Esophagus muscularis mucosa (tissue), 4 donors: ENCODE measurements around the gene GALR2. TPM values are rescaled to one million over a fixed set of nuclear protein-coding genes. Genes with fewer than 3 reads are reported as not detected.

Source experiments
- DNase-seq: peaks from one replicate; pipeline ENCODE4 v3.0.0-alpha.2; 2017; ENCODE audit errors: extremely low spot score
- H3K27ac ChIP-seq, 4 donors: fragments of 200-600 bp; sonication (generic); replicated peaks in 1 of 4; 1 replicate in 3 of 4; 2 replicates in 1 of 4; pipeline ENCODE4 v1.5.1; 2016 to 2019; ENCODE audit warnings: mild to moderate bottlenecking in 1 of 4
- H3K27me3 ChIP-seq, 4 donors: fragments of 200-600 bp; sonication (generic); one replicate each; pipeline versions ENCODE4 v1.5.1 to v1.6.0; 2016 to 2019
- H3K36me3 ChIP-seq, 4 donors: fragments of 200-600 bp; sonication (generic); one replicate each; pipeline ENCODE4 v1.5.1; 2016 to 2019
- H3K4me1 ChIP-seq, 4 donors: fragments of 200-600 bp; sonication (generic); one replicate each; pipeline ENCODE4 v1.5.1; 2016 to 2019
- H3K4me3 ChIP-seq, 4 donors: fragments of 200-600 bp; sonication (generic); 1 replicate in 2 of 4; 2 replicates in 2 of 4; pipeline ENCODE4 v1.5.1; 2016 to 2019; ENCODE audit warnings: mild to moderate bottlenecking in 4 of 4, moderate library complexity in 1 of 4
- H3K9me3 ChIP-seq, 4 donors: fragments of 200-600 bp; sonication (generic); 1 replicate in 3 of 4; 2 replicates in 1 of 4; pipeline ENCODE4 v1.5.1; 2016 to 2019
- CTCF ChIP-seq, 3 experiments: fragments of 200-600 bp in 2 of 3; fragments of 450-650 bp in 1 of 3; sonication (generic) in 2 of 3; IDR thresholded peaks; one replicate each; pipeline ENCODE4 v1.5.1; 2017 to 2019; ENCODE audit warnings: antibody characterized with exemption in 3 of 3, mild to moderate bottlenecking in 2 of 3, moderate library complexity in 1 of 3
- EP300 ChIP-seq: sonication (generic); formaldehyde crosslinking; IDR thresholded peaks from one replicate; pipeline ENCODE4 v1.6.1; 2017; ENCODE audit warnings: antibody characterized with exemption
- POLR2A ChIP-seq: fragments of 450-650 bp; IDR thresholded peaks from one replicate; pipeline ENCODE4 v1.6.1; 2017; ENCODE audit warnings: antibody characterized with exemption, moderate library complexity, mild to moderate bottlenecking, low read depth
- POLR2AphosphoS5 ChIP-seq, 2 donors: sonication (generic); formaldehyde crosslinking; IDR thresholded peaks; one replicate each; pipeline ENCODE4 v1.6.1; 2017; ENCODE audit warnings: antibody characterized with exemption in 2 of 2
- WGBS: methylation state at CpG from one replicate; pipeline ENCODE4 v1.1.5; 2018; 5-methylcytosine and 5-hydroxymethylcytosine counted together
- intact Hi-C: fragments of 100-400 bp; cut with DNase I; formaldehyde crosslinking; loops from one replicate; pipeline ENCODE4 v1.15.1; 2023
- total RNA-seq, 4 donors: library from RNA; depleted of rRNA; stranded (reverse); fragments of >200 nt; gene quantifications; one replicate each; pipeline versions ENCODE4 v1.1.0 to v1.2.1, GENCODE V29; 2016

The GALR2 gene
- total RNA-seq, 4 donors from 2014 or later, result 0.50 TPM; not detected in 3

- Histone ChIP-seq H3K9me3 (no peaks in the 10 kb centered on the region), H3K36me3 (no peaks in the 10 kb centered on the region), H3K4me1 (no peaks in the 10 kb centered on the region), H3K4me3 (no peak overlapping the region), H3K27me3 (no peaks in the 10 kb centered on the region), H3K27ac (no peak overlapping the region)
- intact Hi-C loops, result no loop called here
- 88% methylated on average over 7 of the region's 7 CpGs for WGBS
- DNase-seq, result no peak
- TF ChIP-seq POLR2A (no peak), CTCF (IDR thresholded peaks at IDR 0.05) (no peak), POLR2AphosphoS5 (IDR thresholded peaks at IDR 0.05) (no peak), EP300 (no peak)
These were observed 40.7 kb downstream of the GALR2 start for GRCh38 chr17:76115138-76115754.

- TF ChIP-seq POLR2A, result no peak
- TF ChIP-seq POLR2AphosphoS5 (IDR thresholded peaks at IDR 0.05), result no peak
- no peak for TF ChIP-seq CTCF (IDR thresholded peaks at IDR 0.05)
- DNase-seq, result no peak
These were observed 45.1 kb downstream of the GALR2 start for GRCh38 chr17:76119409-76120371.

GRCh38 chr17:76120658-76121008, 46.1 kb downstream of the GALR2 start:
- intact Hi-C loops, result loop anchor here (1.0 to 10.0 kb wide), 3 partner anchors 62 to 274 kb away; no protein-coding TSS in a partner anchor
- TF ChIP-seq POLR2A (no peak), EP300 (no peak), POLR2AphosphoS5 (IDR thresholded peaks at IDR 0.05) (no peak), CTCF (IDR thresholded peaks at IDR 0.05) (no peak)
- Histone ChIP-seq H3K36me3 (no peaks in the 10 kb centered on the region), H3K9me3 (no peaks in the 10 kb centered on the region), H3K4me1 (peaks cover 9 to 14% (median 12%) of the 10 kb centered on the region in 4 donors), H3K4me3 (no peak overlapping the region), H3K27me3 (no peaks in the 10 kb centered on the region), H3K27ac (no peak overlapping the region)
- no peak for DNase-seq
- 87% methylated on average over 5 of the region's 5 CpGs for WGBS

More at GRCh38 chr17:76119409-76120371, 45.1 kb downstream of the GALR2 start:
- no peaks in the 10 kb centered on the region for H3K9me3 ChIP-seq
- H3K4me1 ChIP-seq, result peaks cover 9 to 14% (median 12%) of the 10 kb centered on the region in 4 donors
- H3K27me3 ChIP-seq, result no peaks in the 10 kb centered on the region
- no peak overlapping the region for H3K27ac ChIP-seq
- no peak overlapping the region for H3K4me3 ChIP-seq
- intact Hi-C loops, result loop anchor here (1.0 to 10.0 kb wide), 2 partner anchors 160 to 275 kb away; no protein-coding TSS in a partner anchor
- no peaks in the 10 kb centered on the region for H3K36me3 ChIP-seq
- 84% methylated on average over 19 of the region's 19 CpGs for WGBS

- Histone ChIP-seq H3K9me3 (no peaks in the 10 kb centered on the region), H3K36me3 (no peaks in the 10 kb centered on the region), H3K4me1 (peaks cover 9 to 14% (median 12%) of the 10 kb centered on the region in 4 donors), H3K27ac (peak overlapping the region in 2 of 4 donors; percentile 37 to 45), H3K4me3 (peak overlapping the region; percentile 46 to 56 (median 50)), H3K27me3 (no peaks in the 10 kb centered on the region)
- WGBS, result 62% methylated on average over 7 of the region's 42 CpGs
- intact Hi-C loops, result loop anchor here (1.0 to 10.0 kb wide), 2 partner anchors 60 to 273 kb away; no protein-coding TSS in a partner anchor
- DNase-seq, result no peak
- TF ChIP-seq POLR2A (no peak), CTCF (IDR thresholded peaks at IDR 0.05) (no peak), EP300 (no peak), POLR2AphosphoS5 (IDR thresholded peaks at IDR 0.05) (no peak)
These were observed 47.4 kb downstream of the GALR2 start for GRCh38 chr17:76121932-76122430.
